HuH-7 (cell line): Measurements from ENCODE around the gene KCNN2.

Experiments used
- DNase-seq: peaks from one replicate; pipeline ENCODE4 v3.0.0; 2011; ENCODE audit warnings: low spot score

The KCNN2 gene

DNA sequence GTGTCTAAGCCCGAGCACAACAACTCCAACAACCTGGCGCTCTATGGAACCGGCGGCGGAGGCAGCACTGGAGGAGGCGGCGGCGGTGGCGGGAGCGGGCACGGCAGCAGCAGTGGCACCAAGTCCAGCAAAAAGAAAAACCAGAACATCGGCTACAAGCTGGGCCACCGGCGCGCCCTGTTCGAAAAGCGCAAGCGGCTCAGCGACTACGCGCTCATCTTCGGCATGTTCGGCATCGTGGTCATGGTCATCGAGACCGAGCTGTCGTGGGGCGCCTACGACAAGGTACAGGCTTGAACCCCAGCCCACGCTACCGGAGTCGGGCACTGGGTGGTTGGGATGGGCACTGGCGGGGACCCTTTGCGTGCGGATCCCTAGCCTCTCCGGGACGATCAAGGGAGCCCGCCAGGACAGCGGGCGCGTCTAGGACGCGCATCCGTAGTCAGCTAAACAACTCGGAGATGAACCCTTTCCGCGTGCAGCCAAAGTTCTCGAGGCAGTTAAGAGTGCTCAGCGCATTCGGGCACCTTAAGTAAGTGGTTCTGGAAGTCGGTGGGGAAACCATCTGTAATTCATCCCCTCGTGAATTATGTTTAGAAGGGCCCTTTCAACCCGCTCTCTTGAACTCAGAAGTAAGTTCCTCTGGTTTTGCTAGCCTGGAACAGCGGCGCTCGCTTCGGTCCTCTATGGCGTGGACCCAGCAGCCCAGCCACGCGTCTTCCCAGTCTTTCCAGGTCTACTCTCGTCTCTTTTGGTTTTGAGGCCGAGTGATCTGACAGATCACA is 1.3 kb downstream of the KCNN2 start:
- DNase-seq: no peak

DNA sequence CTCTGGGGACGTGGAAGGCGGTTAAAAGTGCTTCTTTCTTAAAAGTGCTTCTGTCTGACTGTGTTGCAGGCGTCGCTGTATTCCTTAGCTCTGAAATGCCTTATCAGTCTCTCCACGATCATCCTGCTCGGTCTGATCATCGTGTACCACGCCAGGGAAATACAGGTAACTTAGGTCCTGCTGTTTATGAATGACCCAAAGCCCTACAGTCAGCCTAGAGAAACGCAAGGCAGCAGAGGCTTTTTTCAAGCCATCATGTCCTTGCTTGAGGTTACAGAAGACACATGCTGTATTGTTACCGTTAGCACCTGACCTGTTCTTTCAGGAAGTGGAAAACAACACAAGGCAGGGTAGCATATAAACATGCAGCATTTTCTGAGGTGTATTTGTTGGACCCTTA is 2.0 kb downstream of the KCNN2 start:
- no peak for DNase-seq

DNA sequence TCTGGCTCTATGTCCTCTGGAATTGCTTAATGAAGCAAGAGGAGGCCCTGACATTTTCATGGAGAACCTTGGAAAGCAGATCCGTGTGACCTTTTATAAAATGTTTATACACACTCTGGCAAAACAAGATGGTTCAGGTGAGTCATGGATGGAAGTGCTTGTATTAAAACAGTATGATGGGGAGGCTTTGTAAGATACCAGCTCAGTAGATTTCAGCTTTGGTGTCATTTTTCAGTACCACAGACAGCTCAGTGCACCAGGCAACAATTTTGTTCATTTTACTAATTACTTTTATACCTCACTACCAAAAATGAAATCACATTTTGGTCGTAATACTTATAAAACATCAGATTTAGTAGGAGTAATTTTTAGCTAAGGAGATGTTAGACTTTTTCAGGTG is 5.2 kb downstream of the KCNN2 start:
- no peak for DNase-seq

DNA sequence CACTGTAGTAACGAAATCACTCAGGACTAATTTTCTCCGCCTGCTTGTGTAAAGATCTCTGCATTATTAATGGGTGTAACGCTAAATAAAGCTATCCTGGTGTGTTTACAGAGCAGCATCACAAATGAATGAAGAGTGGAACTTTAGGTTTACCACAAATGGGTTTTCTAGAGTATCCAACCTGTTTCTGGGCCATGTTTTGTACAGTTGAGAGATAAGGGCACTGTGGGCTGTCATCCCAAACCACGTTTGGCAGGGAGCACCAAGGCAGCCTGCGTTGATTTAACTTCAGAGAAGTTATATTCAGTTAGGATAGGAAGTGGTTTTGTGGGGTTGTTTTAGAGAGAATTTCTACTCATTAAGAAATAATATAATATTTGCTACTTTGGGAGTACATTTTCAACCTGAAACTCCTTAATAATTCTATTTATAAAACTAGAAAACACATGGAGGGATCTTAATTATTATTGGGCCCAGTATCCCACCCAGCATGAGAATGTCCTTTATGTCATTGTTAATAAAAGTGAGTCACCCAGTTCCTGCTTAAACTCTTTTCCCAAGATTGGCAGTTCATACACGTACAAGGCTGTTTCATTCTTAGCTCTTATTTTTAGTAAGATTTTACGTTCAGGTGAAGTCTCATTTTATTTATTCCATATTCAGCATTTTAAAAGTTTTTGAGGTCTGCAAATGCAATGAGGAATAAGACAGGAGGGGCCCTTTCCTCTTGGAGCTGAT is 8.0 kb downstream of the KCNN2 start:
- no peak for DNase-seq

DNA sequence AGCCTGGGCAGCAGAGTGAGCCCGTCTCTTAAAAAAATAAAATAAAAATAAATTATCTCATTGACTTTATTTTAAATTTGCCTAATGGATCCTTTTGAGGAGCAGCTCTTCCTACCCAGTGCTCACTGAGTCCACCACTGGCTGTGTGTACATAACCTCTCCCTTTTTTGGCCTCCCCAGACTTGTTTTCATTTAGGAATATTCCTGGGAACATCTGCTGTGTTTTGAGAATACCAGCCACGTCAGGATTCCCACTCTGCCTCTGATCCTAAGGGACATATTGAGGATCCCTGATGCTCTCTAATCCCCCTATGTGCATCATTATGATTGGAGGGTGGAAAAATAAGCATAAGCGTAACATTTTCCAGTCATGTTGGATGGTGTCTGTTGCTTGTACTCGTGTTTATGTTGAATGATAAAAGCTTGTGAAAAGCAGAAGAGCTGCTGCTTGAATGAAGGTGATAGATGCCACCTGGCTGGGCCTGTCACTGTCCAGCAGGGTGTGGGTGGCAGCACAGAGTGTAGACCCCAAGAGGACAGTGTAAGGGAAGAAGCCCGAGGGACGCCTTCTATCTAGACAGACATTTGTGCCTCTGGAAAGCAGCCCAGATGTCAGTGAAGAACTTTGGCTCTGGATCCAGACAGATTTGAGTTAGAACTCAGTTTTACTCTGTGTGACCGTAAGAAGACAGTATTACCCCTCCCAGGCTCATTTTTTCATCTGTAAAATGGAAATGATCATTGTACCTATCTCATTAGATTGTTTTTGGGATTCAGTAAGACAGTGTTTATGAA is 15.4 kb downstream of the KCNN2 start:
- DNase-seq: no peak

DNA sequence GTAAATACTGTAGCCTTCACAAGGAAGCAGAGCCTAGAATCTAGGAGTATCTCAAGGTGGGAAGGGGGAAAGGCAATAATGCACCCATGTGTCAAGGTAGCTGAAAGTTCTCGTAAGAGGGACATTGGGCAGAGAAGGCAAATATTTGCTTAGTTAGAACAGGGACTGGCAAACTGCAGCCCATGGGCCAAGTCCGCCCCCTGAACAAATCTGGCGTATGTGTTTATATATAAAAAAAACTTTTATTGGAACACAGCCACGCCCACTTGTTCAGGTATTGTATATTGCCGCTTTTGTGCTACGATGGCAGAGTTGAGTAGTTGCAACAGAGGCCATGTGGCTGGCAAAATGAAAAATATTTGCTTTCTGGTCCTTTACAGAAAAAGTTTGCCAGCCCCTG is 16.1 kb downstream of the KCNN2 start:
- no peak for DNase-seq

DNA sequence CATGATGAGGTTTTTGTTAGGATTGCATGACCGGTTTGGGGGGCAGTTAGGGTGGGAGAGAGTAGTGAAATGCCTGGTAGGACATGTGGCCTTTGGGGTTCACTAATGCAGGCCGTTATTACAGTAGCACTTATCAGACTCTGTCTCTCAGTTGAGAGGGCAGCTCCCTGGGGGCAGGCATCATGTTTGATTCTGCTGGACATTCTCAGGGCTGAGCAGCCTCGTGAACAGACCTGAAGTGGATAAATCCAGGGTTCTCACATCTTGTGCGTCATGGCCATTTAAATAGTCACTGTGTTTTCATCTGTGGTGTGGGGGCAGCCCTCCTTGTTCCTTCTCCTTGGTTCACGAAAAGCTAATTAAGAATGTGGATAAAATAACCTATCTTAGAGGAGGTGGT is 18.9 kb downstream of the KCNN2 start:
- DNase-seq: no peak

DNA sequence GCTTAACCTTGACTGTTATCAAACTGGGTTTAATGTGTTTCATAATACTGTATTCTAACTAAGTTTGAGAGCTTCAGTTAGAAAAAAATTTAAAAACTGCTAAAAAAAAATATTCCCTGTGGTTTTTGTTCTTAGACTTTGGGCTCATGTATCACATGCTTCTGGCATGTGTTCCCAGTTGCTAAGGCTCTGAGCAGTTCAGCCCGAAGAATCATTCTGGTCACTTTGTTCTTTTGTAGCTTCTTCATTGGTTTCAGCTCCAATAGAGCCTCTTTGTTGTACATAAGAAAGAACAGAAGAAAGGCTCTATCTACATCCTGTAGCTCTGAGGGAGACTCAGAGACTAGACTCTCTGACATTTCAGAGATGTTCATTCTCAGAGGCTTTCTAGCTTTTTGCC is 25.6 kb downstream of the KCNN2 start:
- no peak for DNase-seq

DNA sequence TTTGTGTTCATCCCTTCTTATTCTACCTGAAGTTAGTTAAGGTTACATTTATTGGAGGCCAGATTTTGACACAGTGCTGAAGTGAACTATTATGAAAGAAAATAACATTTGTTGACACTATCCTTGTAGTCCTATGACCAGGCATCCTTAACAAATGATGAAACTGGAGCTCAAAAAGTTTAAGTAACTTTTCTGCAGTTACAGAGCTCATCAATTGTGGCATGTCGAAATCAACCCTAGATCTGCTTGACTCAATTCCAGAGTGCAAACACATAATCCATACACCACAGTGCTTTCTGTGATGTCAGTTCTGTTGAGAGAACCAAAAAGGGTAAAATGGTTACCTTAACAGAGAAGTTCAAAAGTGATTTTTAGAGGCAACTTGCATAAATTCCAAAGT is 28.6 kb downstream of the KCNN2 start:
- DNase-seq: no peak

DNA sequence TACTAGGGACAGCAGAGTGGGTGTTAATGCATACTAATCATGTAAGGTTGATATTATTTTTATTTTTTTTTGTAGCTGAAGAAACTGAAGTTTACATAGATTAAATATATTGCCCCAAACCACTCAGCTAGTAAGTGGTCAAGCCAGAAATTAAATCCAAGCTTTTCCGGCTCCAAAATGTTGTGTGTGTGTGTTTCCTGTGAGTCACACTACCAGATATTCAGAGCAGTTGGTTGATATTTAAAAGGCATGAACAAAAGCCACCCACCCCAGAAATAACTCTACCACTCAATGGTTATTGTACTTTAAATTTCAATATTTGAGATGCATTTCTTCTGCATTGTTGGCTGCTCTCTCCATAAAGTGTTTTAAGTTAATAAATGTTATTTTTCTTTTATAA is 29.5 kb downstream of the KCNN2 start:
- DNase-seq: no peak

DNA sequence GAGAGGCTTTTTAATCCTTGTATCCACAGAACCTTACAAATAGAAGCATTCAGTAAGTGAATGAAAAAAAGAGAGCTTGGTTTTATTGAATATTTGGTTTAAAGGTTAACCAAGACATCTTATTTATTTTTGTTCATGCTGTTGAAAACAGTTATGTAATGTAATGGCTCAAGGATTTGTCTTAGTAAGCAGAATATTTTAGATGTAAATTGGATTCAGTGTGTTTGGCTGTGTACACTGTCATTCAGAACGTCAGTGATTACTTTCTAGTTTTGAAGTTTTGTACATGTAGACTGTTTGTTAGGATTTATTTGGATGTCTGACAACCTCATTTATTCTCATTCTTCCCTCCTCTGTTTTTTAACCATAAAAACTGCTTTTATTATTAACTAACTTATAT is 31.3 kb downstream of the KCNN2 start:
- no peak for DNase-seq

DNA sequence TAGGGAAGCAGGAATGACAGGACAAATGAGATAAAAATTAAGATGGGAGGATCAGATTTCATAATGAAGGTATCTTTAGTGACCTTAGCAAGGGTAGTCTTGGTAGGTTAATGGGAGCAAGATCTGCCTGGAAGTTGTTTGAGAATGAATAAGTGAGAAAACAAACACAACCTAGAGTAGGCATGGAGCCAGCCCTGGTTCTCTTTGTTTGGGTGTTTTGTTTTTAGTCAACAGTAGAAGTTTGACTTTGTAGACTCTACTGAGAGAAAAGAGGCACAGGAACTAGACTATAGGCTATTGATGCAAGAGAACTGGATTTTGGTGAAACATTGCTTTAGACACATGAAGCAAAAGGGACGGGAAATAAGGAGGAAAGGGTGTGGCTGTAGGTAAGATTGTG is 40.3 kb downstream of the KCNN2 start:
- no peak for DNase-seq

DNA sequence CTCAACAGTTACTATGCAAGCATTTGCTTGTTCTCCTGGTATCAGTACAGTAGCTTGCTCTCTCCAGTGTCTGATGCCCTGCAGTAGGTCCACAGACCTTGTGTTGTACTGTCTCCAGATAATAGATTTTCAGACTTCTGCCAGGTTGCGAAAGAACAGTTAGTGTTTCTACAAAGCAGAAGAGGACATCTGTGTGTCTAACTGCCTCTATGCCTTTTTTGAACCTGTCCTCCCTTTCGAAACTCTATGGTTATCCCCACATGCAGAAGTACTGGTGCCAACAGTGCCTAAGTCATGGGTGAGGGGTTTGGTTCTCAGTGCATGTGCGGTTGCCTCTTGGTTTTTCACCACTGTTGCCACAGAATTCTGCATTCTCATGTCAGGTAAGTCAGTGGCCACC is 45.9 kb downstream of the KCNN2 start:
- DNase-seq: no peak

DNA sequence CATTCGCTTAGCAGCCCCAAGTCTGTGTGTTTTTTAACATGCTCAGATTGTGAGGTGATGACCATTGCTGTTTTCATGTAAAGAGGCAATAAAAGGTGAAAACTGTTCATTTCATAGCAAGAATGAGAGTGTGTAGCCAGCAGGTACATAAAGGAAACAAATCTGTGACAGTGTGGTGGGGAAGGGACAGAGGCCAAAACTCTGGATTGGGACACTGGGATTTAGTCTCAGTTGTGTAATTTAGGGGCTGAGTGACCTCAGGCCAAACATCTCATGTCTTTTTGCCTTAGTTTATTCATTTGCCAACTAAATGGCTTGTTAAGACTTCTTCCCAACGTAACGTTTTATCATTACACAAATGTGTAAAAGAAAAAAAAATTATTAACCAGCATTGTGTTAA is 47.0 kb downstream of the KCNN2 start:
- no peak for DNase-seq

DNA sequence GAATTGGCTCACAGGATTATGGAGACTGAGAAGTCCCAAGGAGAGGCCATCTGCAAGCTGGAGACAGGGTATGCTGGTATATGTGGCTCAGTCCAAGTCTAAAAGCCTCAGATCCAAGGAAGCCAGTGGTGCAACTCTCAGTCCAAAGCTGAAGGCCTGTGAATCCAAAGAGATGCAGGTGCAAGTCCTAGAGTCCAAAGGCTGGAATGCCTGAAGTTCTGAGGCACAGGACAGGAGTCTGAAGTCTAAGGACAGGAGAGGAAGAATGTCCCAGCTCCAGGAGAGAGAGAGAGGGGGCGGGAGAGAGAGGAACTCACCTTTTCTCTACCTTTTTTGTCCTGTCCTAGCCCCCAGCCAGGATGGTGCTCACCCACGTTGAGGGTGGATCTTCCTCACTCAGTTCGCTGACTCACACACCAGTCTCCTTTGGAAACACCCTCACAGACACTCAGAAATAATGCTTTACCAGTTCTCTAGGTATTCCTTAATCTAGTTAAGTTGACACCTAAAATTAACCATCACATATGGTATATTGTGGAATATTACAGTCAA is 49.6 kb downstream of the KCNN2 start:
- DNase-seq: no peak

DNA sequence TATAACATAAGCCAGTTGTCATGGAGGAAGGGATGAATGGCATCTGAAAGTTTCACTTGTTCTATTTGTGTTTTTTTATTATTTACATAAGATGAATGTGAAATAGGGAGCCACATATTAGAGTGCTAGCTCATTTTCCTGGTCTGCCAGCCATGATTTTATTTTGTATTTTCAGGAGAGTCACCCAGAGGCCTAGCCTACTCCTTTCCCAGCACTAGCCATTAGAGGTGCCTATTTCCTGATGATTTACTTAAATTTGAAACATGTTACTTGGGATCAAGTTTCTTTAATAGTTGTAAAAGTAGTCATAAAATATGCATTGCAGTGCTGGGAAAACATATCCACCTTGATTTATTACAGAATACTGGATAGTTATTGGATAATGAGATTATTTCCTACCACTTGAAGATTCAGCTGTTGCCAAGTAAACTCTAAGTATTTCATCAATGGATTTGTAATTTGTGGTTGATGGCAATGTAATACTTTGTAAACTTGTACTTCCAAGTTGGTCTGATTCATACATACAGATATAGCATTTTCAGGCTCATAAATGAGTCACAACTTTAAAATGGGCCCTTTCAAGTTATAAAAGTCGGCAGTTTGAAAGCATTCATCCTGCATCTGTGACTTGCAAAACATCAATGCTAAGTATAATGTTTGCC is 50.8 kb downstream of the KCNN2 start:
- DNase-seq: no peak

DNA sequence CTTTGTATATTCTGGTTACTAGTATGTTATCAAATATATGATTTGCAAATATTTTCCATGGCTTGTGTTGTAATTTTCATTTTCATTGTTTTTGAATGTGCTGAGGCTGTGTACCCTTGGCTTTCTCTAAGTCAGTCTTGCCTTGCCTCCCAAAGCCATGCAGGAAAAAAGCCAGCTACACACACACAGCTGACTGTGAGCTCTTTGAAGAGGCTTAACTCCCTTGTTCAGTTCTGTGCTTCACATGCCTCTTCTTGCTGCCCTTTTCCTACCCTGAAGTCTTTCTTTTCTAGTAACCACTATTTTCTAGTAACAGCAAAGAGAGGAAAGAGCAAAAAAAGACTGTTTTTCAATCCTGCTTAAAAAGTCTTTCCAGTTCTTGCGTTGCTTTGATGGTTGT is 53.9 kb downstream of the KCNN2 start:
- no peak for DNase-seq

DNA sequence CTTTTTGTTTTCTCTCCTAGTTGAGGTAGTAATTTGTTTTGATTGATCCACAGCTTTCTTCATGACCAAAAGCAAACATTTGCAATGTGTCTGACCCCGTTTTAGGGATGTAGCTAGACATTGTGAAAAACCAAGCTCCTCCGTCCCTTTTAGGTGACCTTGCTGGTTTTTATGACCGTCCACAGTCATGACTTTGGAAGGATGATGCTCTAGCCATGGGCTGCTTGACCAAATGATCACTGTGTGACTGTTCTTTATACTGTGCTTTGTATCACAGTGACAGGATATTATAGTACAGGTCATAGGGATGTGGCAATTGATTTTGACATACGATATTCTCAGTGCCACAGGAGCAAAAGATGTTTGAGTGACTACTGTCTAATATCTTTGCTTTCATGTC is 54.4 kb downstream of the KCNN2 start:
- no peak for DNase-seq

DNA sequence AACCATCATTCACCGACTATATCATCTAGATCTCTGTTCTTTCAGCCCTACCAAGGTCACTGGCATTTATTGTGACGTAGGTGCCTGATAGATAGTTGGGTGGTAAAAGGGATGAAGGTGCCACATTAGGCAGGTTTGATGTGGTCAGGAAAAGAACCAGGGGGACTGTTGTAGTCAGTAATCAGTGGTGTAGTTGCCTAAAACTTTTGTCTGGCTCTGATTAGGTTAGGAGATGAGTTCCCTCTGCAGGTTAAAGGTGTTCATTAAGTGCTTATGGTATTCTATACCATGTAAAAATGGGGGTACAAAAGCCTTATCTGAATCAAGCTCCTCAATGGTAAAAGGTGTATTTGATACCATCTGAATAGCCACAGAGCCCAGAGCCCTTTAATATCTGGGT is 55.6 kb downstream of the KCNN2 start:
- no peak for DNase-seq

DNA sequence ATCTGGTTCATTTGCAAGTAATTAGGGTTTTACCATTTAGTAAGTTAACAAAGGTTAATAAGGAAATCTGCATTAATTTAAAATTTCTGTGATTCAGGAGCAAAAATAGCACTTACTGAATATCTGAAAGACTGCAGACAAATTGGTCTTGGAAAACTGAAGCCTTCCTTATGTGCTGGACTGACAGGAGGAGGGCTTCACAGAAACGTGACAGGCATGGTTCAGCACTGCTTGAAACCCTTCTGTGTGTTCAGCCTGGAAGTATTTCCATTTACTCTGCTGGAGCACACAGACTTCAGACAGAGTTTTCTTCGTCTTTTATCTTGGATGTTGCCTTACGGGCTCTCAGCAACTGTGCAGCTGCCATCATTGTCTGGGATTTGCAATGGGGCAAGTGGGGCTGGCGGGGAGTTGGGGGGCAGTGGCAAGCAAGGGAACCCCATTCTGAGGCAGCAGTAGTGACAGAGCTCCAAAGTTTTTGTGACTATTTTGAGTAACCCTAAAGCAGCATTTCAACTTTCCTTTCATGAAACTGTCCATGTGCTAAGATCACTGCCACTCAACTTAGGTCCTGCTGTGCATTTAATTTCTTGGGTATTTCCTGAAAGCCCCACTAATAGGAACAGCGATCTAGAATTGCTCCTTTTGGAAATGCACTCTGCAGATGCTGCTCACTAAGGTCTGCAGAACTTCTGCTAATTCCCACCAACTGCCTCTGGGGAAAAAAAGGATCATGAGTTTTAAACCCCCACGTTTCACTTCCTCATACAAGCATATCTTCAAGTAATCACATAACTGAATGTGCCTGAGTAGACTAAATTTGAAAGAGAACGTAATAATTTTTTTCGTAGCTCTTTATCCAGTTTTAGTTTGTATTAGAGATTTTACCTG is 56.6 kb downstream of the KCNN2 start:
- DNase-seq: no peak

DNA sequence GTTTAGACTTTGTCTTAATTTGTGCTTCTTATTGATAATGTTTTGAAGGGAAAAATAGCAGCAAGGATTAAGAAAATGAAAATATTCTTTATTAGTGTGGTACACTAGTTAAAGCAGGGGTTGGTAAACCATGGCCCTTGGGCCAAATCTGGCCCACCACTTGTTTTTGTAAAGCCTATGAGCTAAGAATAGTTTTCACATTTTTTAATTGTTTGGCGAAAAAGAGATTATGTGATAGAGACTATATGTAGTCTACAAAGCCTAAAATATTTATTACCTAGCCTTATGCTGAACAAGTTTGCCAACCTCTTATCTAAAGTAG is 57.2 kb downstream of the KCNN2 start:
- DNase-seq: no peak
